Measurements from ENCODE around the gene GAPT. TPM values are rescaled to one million over a fixed set of nuclear protein-coding genes. Genes with fewer than 3 reads are reported as not detected.

Gene GAPT
- total and polyA plus RNA-seq, 7 donors, result 0.03 to 0.53 (median 0.38) TPM; not detected in 2

DNA sequence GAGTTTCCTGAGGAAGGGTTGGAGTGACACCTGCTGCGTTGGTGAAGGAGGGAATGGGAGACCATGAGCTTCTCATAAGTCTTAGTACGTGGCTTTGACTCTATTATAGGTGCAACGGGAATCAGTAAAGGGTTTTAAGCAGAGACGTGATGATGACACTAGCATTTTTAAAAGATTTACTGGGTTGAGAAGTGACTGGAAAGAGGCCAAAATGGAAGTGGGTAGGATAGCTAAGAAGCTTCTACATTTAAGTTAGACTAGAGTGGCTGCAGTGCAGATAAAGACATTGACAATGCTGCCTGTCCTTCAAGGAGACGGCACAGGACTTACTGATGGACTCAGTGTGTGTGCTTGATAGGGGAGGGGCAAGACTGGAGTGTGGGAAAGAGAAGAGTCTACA, 6.2 kb downstream of the GAPT start:
- Histone ChIP-seq H3K4me1 (no peaks in the 10 kb centered on the region), H3K27me3 (ENCODE audit: insufficient read depth in 3 of 3, low read length in 2 of 3) (peaks cover 0 to 6% (median 6%) of the 10 kb centered on the region in 3 donors), H3K4me3 (no peak overlapping the region), H3K9me3 (no peaks in the 10 kb centered on the region), H3K27ac (no peak overlapping the region), H3K36me3 (ENCODE audit: insufficient read depth in 1 of 2, low read depth in 1 of 2) (no peaks in the 10 kb centered on the region)
- no peak for DNase-seq
- ATAC-seq, result no peak
- TF ChIP-seq, protein P1, sequence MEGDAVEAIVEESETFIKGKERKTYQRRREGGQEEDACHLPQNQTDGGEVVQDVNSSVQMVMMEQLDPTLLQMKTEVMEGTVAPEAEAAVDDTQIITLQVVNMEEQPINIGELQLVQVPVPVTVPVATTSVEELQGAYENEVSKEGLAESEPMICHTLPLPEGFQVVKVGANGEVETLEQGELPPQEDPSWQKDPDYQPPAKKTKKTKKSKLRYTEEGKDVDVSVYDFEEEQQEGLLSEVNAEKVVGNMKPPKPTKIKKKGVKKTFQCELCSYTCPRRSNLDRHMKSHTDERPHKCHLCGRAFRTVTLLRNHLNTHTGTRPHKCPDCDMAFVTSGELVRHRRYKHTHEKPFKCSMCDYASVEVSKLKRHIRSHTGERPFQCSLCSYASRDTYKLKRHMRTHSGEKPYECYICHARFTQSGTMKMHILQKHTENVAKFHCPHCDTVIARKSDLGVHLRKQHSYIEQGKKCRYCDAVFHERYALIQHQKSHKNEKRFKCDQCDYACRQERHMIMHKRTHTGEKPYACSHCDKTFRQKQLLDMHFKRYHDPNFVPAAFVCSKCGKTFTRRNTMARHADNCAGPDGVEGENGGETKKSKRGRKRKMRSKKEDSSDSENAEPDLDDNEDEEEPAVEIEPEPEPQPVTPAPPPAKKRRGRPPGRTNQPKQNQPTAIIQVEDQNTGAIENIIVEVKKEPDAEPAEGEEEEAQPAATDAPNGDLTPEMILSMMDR (IDR thresholded peaks at IDR 0.05), result no peak
- intact Hi-C loops (cut with DNase I), result loop anchor here (5.0 to 10.0 kb wide), 2 partner anchors 355 to 357 kb away; no protein-coding TSS in a partner anchor
- 69 to 72% (median 72%) methylated on average over 5 of the region's 5 CpGs for WGBS, 3 donors

DNA sequence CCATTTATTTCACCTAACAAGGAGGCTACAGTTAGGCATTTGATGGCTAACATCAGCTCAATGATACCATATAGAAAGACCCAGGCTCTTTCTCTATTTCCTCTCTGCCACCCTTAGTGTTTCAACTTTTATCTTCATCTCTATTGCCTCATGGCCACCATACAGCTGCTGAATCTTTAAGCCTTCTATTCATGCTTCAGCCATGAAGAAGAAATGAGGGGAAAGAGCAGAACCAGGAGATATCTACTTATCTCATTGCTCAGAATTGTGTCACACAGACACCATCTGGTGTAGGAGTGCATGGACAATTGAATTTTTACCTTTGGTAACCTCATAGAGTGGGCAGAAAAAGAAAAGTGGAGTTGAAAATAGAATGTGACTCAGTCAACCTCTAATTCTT, 6.7 kb downstream of the GAPT start:
- Histone ChIP-seq H3K4me3 (no peak overlapping the region), H3K27me3 (ENCODE audit: insufficient read depth in 3 of 3, low read length in 2 of 3) (peaks cover 0 to 6% (median 6%) of the 10 kb centered on the region in 3 donors), H3K27ac (no peak overlapping the region), H3K9me3 (no peaks in the 10 kb centered on the region), H3K4me1 (no peaks in the 10 kb centered on the region), H3K36me3 (ENCODE audit: insufficient read depth in 1 of 2, low read depth in 1 of 2) (no peaks in the 10 kb centered on the region)
- ATAC-seq (no peak), DNase-seq (no peak)
- intact Hi-C loops (cut with DNase I), result loop anchor here (5.0 to 10.0 kb wide), 2 partner anchors 354 to 357 kb away; no protein-coding TSS in a partner anchor
- TF ChIP-seq, protein P1 (IDR thresholded peaks at IDR 0.05), result no peak

DNA sequence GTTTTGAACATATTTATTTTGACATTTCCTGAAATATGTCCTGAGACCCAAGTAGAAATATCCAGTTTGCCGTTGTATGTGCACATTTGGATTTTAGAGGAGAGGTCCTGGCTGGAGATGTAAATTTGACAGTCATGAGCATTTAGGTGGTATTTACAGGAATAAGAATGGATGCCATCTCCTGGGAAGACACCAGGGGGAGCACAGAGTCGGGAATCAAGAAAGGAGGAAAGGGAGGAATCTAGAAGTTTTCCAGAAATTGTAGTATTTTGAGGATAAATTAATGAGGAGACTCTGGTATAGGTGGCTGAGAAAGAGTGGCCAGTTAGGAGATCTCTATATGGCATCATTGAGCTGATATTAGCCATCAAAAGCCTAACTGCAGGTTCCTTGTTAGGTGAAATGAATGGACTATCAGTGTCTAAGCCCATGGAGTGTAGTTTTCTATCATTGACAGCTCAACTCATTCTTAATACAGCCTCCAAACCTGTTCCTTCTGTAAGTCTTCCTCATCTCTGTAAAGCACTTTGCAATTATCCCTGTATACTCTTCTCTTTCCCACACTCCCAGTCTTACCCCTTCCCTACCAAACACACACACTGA, 7.2 kb downstream of the GAPT start:
- no peaks in the 10 kb centered on the region for H3K4me1 ChIP-seq
- TF ChIP-seq, protein P1 (IDR thresholded peaks at IDR 0.05), result peak; percentile 58
- H3K4me3 ChIP-seq, result no peak overlapping the region
- no peak overlapping the region for H3K27ac ChIP-seq
- H3K9me3 ChIP-seq, result no peaks in the 10 kb centered on the region
- DNase-seq (no peak), ATAC-seq (no peak)
- H3K36me3 ChIP-seq (ENCODE audit: insufficient read depth in 1 of 2, low read depth in 1 of 2), result no peaks in the 10 kb centered on the region
- 9 to 14% (median 13%) methylated on average over 2 of the region's 2 CpGs for WGBS, 3 donors
- intact Hi-C loops (cut with DNase I), result loop anchor here (5.0 to 10.0 kb wide), 2 partner anchors 354 to 356 kb away; no protein-coding TSS in a partner anchor
- H3K27me3 ChIP-seq (ENCODE audit: insufficient read depth in 3 of 3, low read length in 2 of 3), result peaks cover 0 to 6% (median 6%) of the 10 kb centered on the region in 3 donors

DNA sequence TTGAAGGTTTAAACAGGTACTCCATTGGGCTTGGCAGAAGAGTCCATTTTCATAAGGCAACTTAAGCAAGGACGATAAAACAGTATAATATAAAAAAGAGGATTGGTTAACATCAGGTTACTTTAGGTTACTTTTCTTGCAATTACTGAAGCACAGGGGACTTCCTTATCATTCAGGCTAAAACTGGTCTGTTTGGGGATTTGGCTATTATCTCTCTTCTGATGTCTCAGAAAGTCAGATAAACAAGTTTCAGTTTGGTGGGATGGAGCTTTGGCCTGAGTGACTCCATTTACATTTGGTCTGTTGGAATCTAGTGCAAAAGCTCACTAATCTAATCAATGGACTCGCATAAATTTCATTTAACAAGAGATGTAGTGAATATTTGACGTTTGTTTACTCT, 8.0 kb downstream of the GAPT start:
- WGBS, 3 donors, result 67 to 82% (median 81%) methylated on average over 3 of the region's 3 CpGs
- ATAC-seq, result no peak

More for the DNA sequence above, 8.0 kb downstream of the GAPT start:
- DNase-seq, result no peak
- Histone ChIP-seq H3K27ac (no peak overlapping the region), H3K4me3 (no peak overlapping the region), H3K27me3 (ENCODE audit: insufficient read depth in 3 of 3, low read length in 2 of 3) (peaks cover 0 to 6% (median 3%) of the 10 kb centered on the region in 3 donors), H3K9me3 (no peaks in the 10 kb centered on the region), H3K36me3 (ENCODE audit: insufficient read depth in 1 of 2, low read depth in 1 of 2) (no peaks in the 10 kb centered on the region), H3K4me1 (no peaks in the 10 kb centered on the region)
- TF ChIP-seq, protein P1 (IDR thresholded peaks at IDR 0.05), result no peak
- intact Hi-C loops (cut with DNase I), result loop anchor here (5.0 to 10.0 kb wide), 2 partner anchors 353 to 356 kb away; no protein-coding TSS in a partner anchor

All from psoas muscle (tissue), 8 donors.